Hepatocyte (in vitro differentiated cells): ENCODE data around the gene RAB3C. TPM values are rescaled to one million over a fixed set of nuclear protein-coding genes. Genes with fewer than 3 reads are reported as not detected.

Experiments used
- DNase-seq: peaks from one replicate; pipeline ENCODE4 v3.0.0-alpha.2; 2016; ENCODE audit warnings: low spot score
- H2AFZ ChIP-seq: fragments of 200-600 bp; sonication (generic); 2 replicates; pipeline ENCODE4 v1.6.0; 2016; ENCODE audit warnings: antibody characterized with exemption, mild to moderate bottlenecking
- H3K27ac ChIP-seq: fragments of 200-600 bp; sonication (generic); 2 replicates; pipeline ENCODE4 v1.5.1; 2016; ENCODE audit warnings: mild to moderate bottlenecking
- H3K27me3 ChIP-seq: fragments of 200-600 bp; sonication (generic); 2 replicates; pipeline ENCODE4 v1.6.1; 2016
- H3K36me3 ChIP-seq: fragments of 200-600 bp; sonication (generic); replicated peaks from 2 replicates; pipeline ENCODE4 v1.5.1; 2016; ENCODE audit warnings: low read depth; ENCODE audit not compliant: insufficient read depth
- H3K4me1 ChIP-seq: fragments of 200-600 bp; sonication (generic); 2 replicates; pipeline ENCODE4 v1.5.1; 2016; ENCODE audit warnings: mild to moderate bottlenecking, moderate library complexity; ENCODE audit not compliant: insufficient read depth
- H3K4me2 ChIP-seq: fragments of 200-600 bp; sonication (generic); 2 replicates; pipeline ENCODE4 v1.6.0; 2016
- H3K4me3 ChIP-seq: fragments of 200-600 bp; sonication (generic); 2 replicates; pipeline ENCODE4 v1.5.1; 2016; ENCODE audit warnings: mild to moderate bottlenecking
- H3K79me2 ChIP-seq: fragments of 200-600 bp; sonication (generic); 2 replicates; pipeline ENCODE4 v1.6.0; 2017; ENCODE audit warnings: mild to moderate bottlenecking
- H3K9me2 ChIP-seq: fragments of 200-600 bp; sonication (generic); replicated peaks from 2 replicates; pipeline ENCODE4 v1.6.0; 2017; ENCODE audit warnings: mild to moderate bottlenecking; ENCODE audit not compliant: insufficient read depth
- H3K9me3 ChIP-seq: fragments of 200-600 bp; sonication (generic); 2 replicates; pipeline ENCODE4 v1.5.1; 2016; ENCODE audit warnings: low read depth, mild to moderate bottlenecking
- H4K20me1 ChIP-seq: fragments of 200-600 bp; sonication (generic); 2 replicates; pipeline ENCODE4 v1.6.0; 2016; ENCODE audit warnings: mild to moderate bottlenecking; ENCODE audit not compliant: insufficient read depth, poor library complexity, severe bottlenecking
- CTCF ChIP-seq: fragments of 200-600 bp; sonication (generic); IDR thresholded peaks from 2 replicates; pipeline ENCODE4 v1.5.1; 2016; ENCODE audit warnings: antibody characterized with exemption, mild to moderate bottlenecking; ENCODE audit not compliant: poor library complexity
- EZH2 ChIP-seq: fragments of 200-600 bp; sonication (generic); IDR thresholded peaks from 2 replicates; pipeline ENCODE4 v1.6.1; 2016; ENCODE audit warnings: antibody characterized with exemption, mild to moderate bottlenecking, borderline replicate concordance
- EZH2phosphoT487 ChIP-seq: fragments of 200-600 bp; sonication (generic); IDR thresholded peaks from one replicate; pipeline ENCODE4 v1.6.1; 2018; ENCODE audit warnings: antibody characterized with exemption, mild to moderate bottlenecking, low read depth, moderate library complexity; ENCODE audit not compliant: unreplicated experiment, severe bottlenecking
- WGBS: methylation state at CpG from one replicate; pipeline ENCODE4 v1.1.6; 2016; ENCODE audit warnings: low lambda C conversion rate; ENCODE audit errors: missing lambda C conversion rate; 5-methylcytosine and 5-hydroxymethylcytosine counted together
- polyA plus RNA-seq: library from polyadenylated mRNA; unstranded; fragments of >200 nt; fragmentation: Nextera tagmentation; extraction: Ambion mirVana; gene quantifications from 2 replicates; pipeline ENCODE4 v1.2.1, GENCODE V29; 2016
- total RNA-seq: library from RNA; depleted of rRNA; stranded (reverse); fragments of >200 nt; gene quantifications from 2 replicates; pipeline ENCODE4 v1.2.3, GENCODE V29; 2014

RAB3C gene
- total and polyA plus RNA-seq, 2 experiments from 2014 or later, result 5.2 to 6.4 TPM

GRCh38 chr5:58849921-58850667 lies 267.2 kb downstream of the RAB3C start:
- Histone ChIP-seq H3K36me3 (no peaks in the 10 kb centered on the region), H3K9me2 (no peaks in the 10 kb centered on the region), H4K20me1 (no peaks in the 10 kb centered on the region), H3K4me1 (no peaks in the 10 kb centered on the region), H3K27ac (no peak overlapping the region), H3K79me2 (no peaks in the 10 kb centered on the region), H3K9me3 (no peaks in the 10 kb centered on the region), H3K4me2 (peak overlapping the region; percentile 1), H2AFZ (no peak overlapping the region), H3K27me3 (no peaks in the 10 kb centered on the region), H3K4me3 (no peak overlapping the region)
- TF ChIP-seq EZH2phosphoT487 (peak; percentile 96), CTCF (peak; percentile 66), EZH2 (no peak)
- DNase-seq, result peak; percentile 84
- WGBS, result 4% methylated on average over 3 of the region's 3 CpGs

DNA sequence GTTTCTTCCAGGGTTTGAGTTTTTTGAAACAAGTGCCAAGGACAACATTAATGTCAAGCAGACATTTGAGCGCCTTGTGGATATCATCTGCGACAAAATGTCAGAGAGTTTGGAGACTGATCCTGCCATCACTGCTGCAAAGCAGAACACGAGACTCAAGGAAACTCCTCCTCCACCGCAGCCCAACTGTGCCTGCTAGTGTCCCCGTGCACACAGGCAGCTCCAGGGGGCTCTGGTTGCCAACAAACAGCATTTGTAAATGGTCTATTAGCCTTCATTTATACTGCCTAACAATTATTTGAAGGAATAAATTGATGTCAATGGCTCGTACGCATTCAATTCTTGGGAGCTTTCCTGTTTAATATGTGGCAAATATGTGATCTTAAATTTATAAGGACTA lies 268.3 kb downstream of the RAB3C start:
- WGBS, result 66% methylated on average over 7 of the region's 7 CpGs
- Histone ChIP-seq H4K20me1 (no peaks in the 10 kb centered on the region), H3K27me3 (no peaks in the 10 kb centered on the region), H3K9me3 (no peaks in the 10 kb centered on the region), H3K36me3 (no peaks in the 10 kb centered on the region), H3K4me1 (no peaks in the 10 kb centered on the region), H3K27ac (no peak overlapping the region), H2AFZ (no peak overlapping the region), H3K4me3 (no peak overlapping the region), H3K79me2 (no peaks in the 10 kb centered on the region), H3K9me2 (no peaks in the 10 kb centered on the region), H3K4me2 (no peak overlapping the region)
- no peak for DNase-seq
- TF ChIP-seq EZH2phosphoT487 (no peak), CTCF (no peak), EZH2 (no peak)

GRCh38 chr5:58851571-58851970 lies 268.7 kb downstream of the RAB3C start:
- H3K27me3 ChIP-seq, result no peaks in the 10 kb centered on the region
- H3K4me3 ChIP-seq, result no peak overlapping the region
- TF ChIP-seq EZH2phosphoT487 (no peak), CTCF (no peak), EZH2 (no peak)
- no peak overlapping the region for H3K27ac ChIP-seq
- no peaks in the 10 kb centered on the region for H3K9me2 ChIP-seq
- 97% methylated on average over 5 of the region's 5 CpGs for WGBS
- H4K20me1 ChIP-seq, result no peaks in the 10 kb centered on the region
- H2AFZ ChIP-seq, result no peak overlapping the region
- no peaks in the 10 kb centered on the region for H3K36me3 ChIP-seq
- H3K4me2 ChIP-seq, result no peak overlapping the region
- H3K9me3 ChIP-seq, result no peaks in the 10 kb centered on the region
- DNase-seq, result no peak
- no peaks in the 10 kb centered on the region for H3K4me1 ChIP-seq
- H3K79me2 ChIP-seq, result no peaks in the 10 kb centered on the region
